CD4-positive, alpha-beta memory T cell (primary cell): ENCODE results near the gene RHOF. TPM values are rescaled to one million over a fixed set of nuclear protein-coding genes. Genes with fewer than 3 reads are reported as not detected.
A peak's percentile ranks its signal among the peaks of the same experiment; 100 is the strongest.
"Not testable (repeated sequence)": the region's sequence is repeated elsewhere in the genome, so short reads cannot be mapped to it uniquely, and the experiment has no call there.

Source experiments
- CTCF ChIA-PET: fragments of 350-600 bp; sonication (Branson Sonifier 250); formaldehyde crosslinking; loops from one replicate; lab custom pipeline; 2021; ENCODE audit warnings: inconsistent platforms; ENCODE audit not compliant: partially characterized antibody; lab: Charles Lee
- POLR2A ChIA-PET: fragments of 350-600 bp; sonication (Branson Sonifier 250); formaldehyde crosslinking; loops from one replicate; lab custom pipeline; 2021; ENCODE audit not compliant: partially characterized antibody; lab: Charles Lee
- DNase-seq, 5 donors: peaks; one replicate each; pipeline versions ENCODE4 v3.0.0 to v3.0.0-alpha.2; 2020 to 2022; ENCODE audit warnings: mixed read lengths in 1 of 5
- H3K27ac ChIP-seq: one replicate; pipeline ENCODE4 v1.7.0; 2013; ENCODE audit warnings: low read depth, low read length
- H3K27me3 ChIP-seq: 2 replicates; pipeline ENCODE4 v1.7.0; 2013; ENCODE audit warnings: mild to moderate bottlenecking, low read length, moderate library complexity; ENCODE audit not compliant: insufficient read depth
- H3K36me3 ChIP-seq: 2 replicates; pipeline ENCODE4 v1.7.0; 2013; ENCODE audit warnings: mild to moderate bottlenecking, low read length, moderate library complexity; ENCODE audit not compliant: insufficient read depth
- H3K4me1 ChIP-seq: 2 replicates; pipeline ENCODE4 v1.7.0; 2013; ENCODE audit warnings: mild to moderate bottlenecking, low read length, moderate library complexity; ENCODE audit not compliant: insufficient read depth
- H3K4me3 ChIP-seq, 2 donors: one replicate each; pipeline ENCODE4 v1.7.0; 2013; ENCODE audit warnings: low read length in 2 of 2, mild to moderate bottlenecking in 1 of 2
- H3K9me3 ChIP-seq, 2 donors: one replicate each; pipeline ENCODE4 v1.7.0; 2013; ENCODE audit warnings: low read length in 2 of 2, control low read depth in 1 of 2; ENCODE audit not compliant: control insufficient read depth in 1 of 2
- H3K27ac Mint-ChIP-seq, 7 donors: one replicate each; pipeline ENCODE4 v1.8.0; 2020 to 2021; ENCODE audit warnings: mixed read lengths in 7 of 7, mild to moderate bottlenecking in 6 of 7, inconsistent platforms in 3 of 7, moderate library complexity in 3 of 7
- H3K27me3 Mint-ChIP-seq, 2 donors: one replicate each; pipeline ENCODE4 v1.8.0; 2020 to 2021; ENCODE audit warnings: mixed read lengths in 2 of 2
- H3K36me3 Mint-ChIP-seq, 2 donors: one replicate each; pipeline ENCODE4 v1.8.0; 2020 to 2021; ENCODE audit warnings: mixed read lengths in 2 of 2, inconsistent platforms in 1 of 2, mild to moderate bottlenecking in 1 of 2
- H3K4me1 Mint-ChIP-seq, 4 donors: one replicate each; pipeline ENCODE4 v1.8.0; 2020 to 2021; ENCODE audit warnings: mixed read lengths in 4 of 4, mild to moderate bottlenecking in 1 of 4
- H3K4me3 Mint-ChIP-seq, 8 donors: one replicate each; pipeline ENCODE4 v1.8.0; 2020 to 2021; ENCODE audit warnings: mixed read lengths in 8 of 8, mild to moderate bottlenecking in 7 of 8, moderate library complexity in 6 of 8, inconsistent platforms in 3 of 8
- H3K9me3 Mint-ChIP-seq, 8 donors: one replicate each; pipeline ENCODE4 v1.8.0; 2020 to 2021; ENCODE audit warnings: mixed read lengths in 8 of 8, mild to moderate bottlenecking in 5 of 8, inconsistent platforms in 3 of 8, moderate library complexity in 1 of 8
- intact Hi-C: fragments of 100-400 bp; cut with micrococcal nuclease; formaldehyde crosslinking; loops from one replicate; pipeline ENCODE4 v1.15.1; 2023
- polyA plus RNA-seq, 2 donors: library from polyadenylated mRNA; unstranded; fragments of 300-500 nt; fragmentation: Illumina TruSeq; gene quantifications; one replicate each; pipeline ENCODE4 v1.2.3, GENCODE V29; 2021
- total RNA-seq, 2 experiments: library from RNA; stranded (reverse); gene quantifications; one replicate each; pipeline ENCODE4 v1.2.3, GENCODE V29; 2021

Gene RHOF
- total and polyA plus RNA-seq, 4 experiments from 2014 or later: 72.6 to 138 (median 121) TPM

DNA sequence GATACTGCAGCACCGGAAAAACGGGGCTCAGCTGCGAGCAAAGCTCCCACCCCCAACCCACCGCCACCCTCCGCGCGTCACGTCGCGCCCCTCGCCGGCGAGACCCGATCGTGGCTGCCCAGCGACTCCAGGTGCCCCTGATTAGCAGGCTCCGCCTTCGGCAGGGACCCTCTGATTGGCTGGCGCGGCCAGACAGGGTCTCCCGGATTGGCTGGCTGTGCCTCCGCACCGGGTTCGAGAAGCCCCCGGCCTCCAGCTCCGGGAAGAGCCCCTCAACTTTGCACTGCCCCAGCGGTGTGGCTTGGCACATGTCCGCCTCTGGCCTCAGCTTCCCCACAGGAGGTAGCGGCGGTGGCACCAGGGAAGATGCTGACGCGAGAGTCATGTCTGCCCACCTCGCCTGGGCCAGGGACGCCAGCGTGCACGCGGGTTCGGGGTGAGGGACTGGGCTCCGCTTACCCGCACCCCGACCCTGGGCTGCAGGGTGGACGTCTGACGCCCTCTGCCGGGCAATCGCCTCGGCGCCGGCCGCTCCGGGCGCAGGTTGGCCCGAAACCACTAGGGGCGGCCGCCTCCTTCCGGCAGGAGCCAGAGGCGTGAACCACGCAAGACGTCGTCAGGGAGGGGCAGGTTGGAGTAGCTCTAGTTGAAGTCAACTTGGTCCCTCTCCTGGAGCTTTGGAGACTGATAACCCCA lies 498 bp upstream of the RHOF start:
- no peaks in the 10 kb centered on the region for H3K27me3 ChIP-seq
- POLR2A ChIA-PET: interaction anchor here (0.6 to 44.6 kb wide), 28 partner anchors 3 to 394 kb away, joined by 3 to 2727 read pairs (median 6); partner anchors contain the start of genes CFAP251, PSMD9, RHOF and RNF34
- peaks cover 21% of the 10 kb centered on the region for H3K36me3 ChIP-seq
- H3K4me1 ChIP-seq: peaks cover 64% of the 10 kb centered on the region
- Mint-ChIP-seq H3K36me3 (peaks cover 11 to 49% of the 10 kb centered on the region in 2 donors), H3K4me3 (peak overlapping the region; percentile 78 to 94 (median 87)), H3K9me3 (no peaks in the 10 kb centered on the region), H3K27me3 (no peaks in the 10 kb centered on the region), H3K4me1 (peaks cover 32 to 72% (median 54%) of the 10 kb centered on the region in 4 donors), H3K27ac (peak overlapping the region; percentile 97 to 99 (median 97))
- peak overlapping the region; percentile 97 for H3K27ac ChIP-seq
- intact Hi-C loops: loop anchor here (1.0 to 5.0 kb wide), 10 partner anchors 8 to 217 kb away; partner anchors contain the start of genes ORAI1, PSMD9 and TMEM120B
- CTCF ChIA-PET: interaction anchor here (0.5 to 15.1 kb wide), 44 partner anchors 14 to 709 kb away, joined by 3 to 918 read pairs (median 4); partner anchors contain the start of genes CFAP251, PSMD9, SETD1B and TMEM120B
- no peaks in the 10 kb centered on the region for H3K9me3 ChIP-seq
- peak; percentile 94 to 98 (median 95) for DNase-seq
- peak overlapping the region; percentile 67 to 99 for H3K4me3 ChIP-seq

DNA sequence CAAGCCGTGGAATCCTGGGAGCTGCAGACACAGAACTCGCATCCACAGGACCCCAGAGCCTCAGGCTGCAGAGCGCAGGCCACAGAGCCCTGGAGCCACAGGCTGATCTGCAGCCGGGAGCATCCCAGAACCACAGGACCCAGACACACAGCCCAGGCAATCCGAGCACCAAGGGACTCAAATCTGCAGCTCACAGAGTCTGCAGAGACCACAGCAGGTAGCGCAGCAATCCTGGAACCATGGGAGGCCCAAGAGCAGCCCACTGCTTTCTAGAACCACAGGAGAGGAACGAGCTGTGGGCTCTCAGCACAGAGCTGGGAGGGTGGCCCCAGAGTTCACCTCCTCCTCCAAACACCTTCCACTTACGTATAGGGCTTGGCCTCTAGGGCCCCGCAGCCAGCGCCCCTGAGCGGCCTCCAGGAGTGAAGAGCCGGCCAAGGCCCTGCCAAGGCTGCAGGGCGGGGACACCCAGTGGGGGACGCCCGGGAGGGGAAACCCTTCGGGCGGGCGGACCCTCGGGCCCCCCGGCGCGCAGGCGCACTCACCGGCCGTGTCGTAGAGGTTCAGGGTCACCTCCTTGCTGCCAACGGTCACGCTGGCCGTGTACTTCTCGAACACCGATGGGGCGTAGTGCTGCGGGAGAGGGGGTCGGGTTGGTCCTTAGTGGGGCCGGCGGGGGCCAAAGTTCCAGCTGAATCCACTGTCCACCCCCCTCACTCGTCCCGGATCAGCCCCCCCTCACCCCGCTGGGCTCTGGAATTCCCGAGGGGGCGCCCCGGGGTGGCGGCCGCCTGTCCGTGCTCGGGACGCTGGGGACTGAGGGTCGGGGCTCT lies 665 bp downstream of the RHOF start:
- Histone ChIP-seq H3K9me3 (no peaks in the 10 kb centered on the region), H3K36me3 (peaks cover 12% of the 10 kb centered on the region), H3K27me3 (no peaks in the 10 kb centered on the region), H3K27ac (peak overlapping the region; percentile 97), H3K4me1 (peaks cover 64% of the 10 kb centered on the region), H3K4me3 (peak overlapping the region; percentile 67 to 99)
- H3K4me3 Mint-ChIP-seq: peak overlapping the region; percentile 87 to 99 (median 95)
- H3K4me1 Mint-ChIP-seq: peaks cover 33 to 73% (median 52%) of the 10 kb centered on the region in 4 donors
- H3K27me3 Mint-ChIP-seq: no peaks in the 10 kb centered on the region
- DNase-seq: peak; percentile 57 to 79 (median 64)
- CTCF ChIA-PET: interaction anchor here (0.9 to 15.1 kb wide), 14 partner anchors 13 to 392 kb away, joined by 3 to 918 read pairs (median 22); partner anchors contain the start of genes PSMD9, SETD1B and TMEM120B
- peak overlapping the region; percentile 98 to 100 (median 99) for H3K27ac Mint-ChIP-seq
- no peaks in the 10 kb centered on the region for H3K9me3 Mint-ChIP-seq
- intact Hi-C loops: loop anchor here (1.0 to 5.0 kb wide), 4 partner anchors 9 to 216 kb away; partner anchors contain the start of genes ORAI1 and TMEM120B
- H3K36me3 Mint-ChIP-seq: peaks cover 6 to 45% of the 10 kb centered on the region in 2 donors
- POLR2A ChIA-PET: interaction anchor here (1.0 to 44.6 kb wide), 16 partner anchors 2 to 214 kb away, joined by 3 to 2727 read pairs (median 9); partner anchors contain the start of genes PSMD9, RHOF, SETD1B and TMEM120B

DNA sequence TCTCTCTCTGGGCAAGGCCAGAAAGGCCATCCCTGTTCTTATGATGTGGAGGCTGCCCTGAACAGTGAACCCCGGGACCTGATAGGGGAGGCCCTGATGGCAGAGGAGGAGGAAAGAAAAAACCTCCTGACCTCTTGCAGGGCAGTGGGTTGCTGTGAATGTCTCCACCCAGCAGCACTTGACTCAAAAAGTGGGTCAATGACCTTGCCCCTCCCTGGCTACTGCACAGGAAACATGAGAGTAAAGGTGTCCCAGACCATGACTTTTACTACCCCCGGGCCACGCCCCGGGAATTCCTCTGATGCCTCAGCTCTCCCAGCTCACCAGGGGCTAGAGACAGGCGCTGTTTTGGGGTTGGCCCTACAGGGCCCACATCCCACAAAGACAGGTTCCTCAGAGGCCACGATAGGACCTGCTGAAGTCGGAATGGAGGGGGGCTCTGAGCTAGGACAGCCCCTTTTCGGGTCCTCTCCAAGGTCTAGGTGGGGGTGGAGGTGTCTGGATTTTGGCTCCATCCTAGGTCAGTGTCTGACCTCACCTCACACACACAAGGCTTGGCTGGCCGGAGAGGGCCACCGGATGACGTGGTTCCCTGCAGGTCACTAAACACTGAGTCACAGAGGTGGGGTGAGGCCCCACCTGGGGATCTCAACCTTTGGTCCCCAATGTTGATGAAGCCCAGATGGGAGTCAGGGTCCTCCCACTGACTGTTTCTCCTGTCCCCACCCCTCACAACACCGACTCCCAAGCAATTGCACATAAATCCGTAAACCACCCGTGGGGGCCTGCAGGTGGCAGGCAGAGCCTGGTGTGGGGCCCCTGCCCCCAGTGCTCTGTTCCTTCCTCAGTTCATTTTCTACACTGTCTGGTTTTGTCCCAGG lies 1.6 kb downstream of the RHOF start:
- peak overlapping the region; percentile 98 to 100 (median 99) for H3K27ac Mint-ChIP-seq
- H3K27ac ChIP-seq: peak overlapping the region; percentile 97
- peaks cover 7% of the 10 kb centered on the region for H3K36me3 ChIP-seq
- H3K4me3 ChIP-seq: peak overlapping the region; percentile 67 to 99
- H3K27me3 Mint-ChIP-seq: no peaks in the 10 kb centered on the region
- peaks cover 41 to 77% (median 54%) of the 10 kb centered on the region in 4 donors for H3K4me1 Mint-ChIP-seq
- no peaks in the 10 kb centered on the region for H3K9me3 ChIP-seq
- CTCF ChIA-PET: interaction anchor here (0.9 to 15.1 kb wide), 9 partner anchors 12 to 165 kb away, joined by 3 to 918 read pairs (median 5); partner anchors contain the start of genes PSMD9, SETD1B and TMEM120B
- H3K4me3 Mint-ChIP-seq: peak overlapping the region; percentile 87 to 99 (median 95)
- H3K4me1 ChIP-seq: peaks cover 65% of the 10 kb centered on the region
- H3K27me3 ChIP-seq: no peaks in the 10 kb centered on the region
- POLR2A ChIA-PET: interaction anchor here (0.6 to 44.6 kb wide), 11 partner anchors 1 to 213 kb away, joined by 3 to 2727 read pairs (median 9); partner anchors contain the start of genes PSMD9, RHOF, SETD1B and TMEM120B
- DNase-seq: peak in 1 of 5 donors; percentile 81
- peaks cover 5 to 47% of the 10 kb centered on the region in 2 donors for H3K36me3 Mint-ChIP-seq
- no peaks in the 10 kb centered on the region for H3K9me3 Mint-ChIP-seq
- intact Hi-C loops: loop anchor here (1.0 to 5.0 kb wide), 4 partner anchors 8 to 215 kb away; partner anchors contain the start of genes ORAI1 and TMEM120B

DNA sequence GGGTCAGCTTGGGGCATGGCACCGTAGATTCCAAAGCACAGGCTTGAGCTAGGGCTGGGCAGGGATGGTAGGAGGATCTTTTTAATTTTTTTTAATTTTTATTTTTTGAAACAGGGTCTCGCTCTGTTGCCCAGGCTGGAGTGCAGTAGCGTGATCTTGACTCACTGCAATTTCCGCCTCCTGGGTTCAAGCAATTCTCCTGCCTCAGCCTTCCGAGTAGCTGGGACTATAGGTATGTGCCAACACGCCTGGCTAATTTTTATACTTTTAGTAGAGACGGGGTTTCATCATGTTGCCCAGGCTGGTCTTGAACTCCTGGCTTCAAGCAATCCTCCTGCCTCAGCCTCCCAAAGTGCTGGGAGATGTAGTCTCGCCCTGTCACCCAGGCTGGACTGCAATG lies 2.7 kb downstream of the RHOF start:
- Mint-ChIP-seq H3K4me1 (peaks cover 48 to 88% (median 64%) of the 10 kb centered on the region in 4 donors), H3K36me3 (peaks cover 11 to 55% of the 10 kb centered on the region in 2 donors), H3K4me3 (peak overlapping the region; percentile 87 to 99 (median 95)), H3K27ac (peak overlapping the region; percentile 98 to 100 (median 99))
- intact Hi-C loops: loop anchor here (1.0 to 5.0 kb wide), 4 partner anchors 78 to 213 kb away; partner anchors contain the start of genes ORAI1 and TMEM120B
- peak overlapping the region; percentile 62 to 66 for H3K4me3 ChIP-seq
- not testable (repeated sequence) for H3K36me3 ChIP-seq, H3K27me3 ChIP-seq, H3K27me3 Mint-ChIP-seq, DNase-seq, H3K9me3 Mint-ChIP-seq, H3K9me3 ChIP-seq
- ChIA-PET CTCF (interaction anchor here (0.6 to 15.1 kb wide), 7 partner anchors 11 to 122 kb away, joined by 3 to 918 read pairs (median 4); partner anchors contain the start of genes PSMD9 and SETD1B), POLR2A (interaction anchor here (0.6 to 44.6 kb wide), 7 partner anchors 0 to 163 kb away, joined by 3 to 2727 read pairs (median 5); partner anchors contain the start of genes PSMD9, RHOF and SETD1B)
- H3K27ac ChIP-seq: peak overlapping the region; percentile 97
- H3K4me1 ChIP-seq: peaks cover 77% of the 10 kb centered on the region

DNA sequence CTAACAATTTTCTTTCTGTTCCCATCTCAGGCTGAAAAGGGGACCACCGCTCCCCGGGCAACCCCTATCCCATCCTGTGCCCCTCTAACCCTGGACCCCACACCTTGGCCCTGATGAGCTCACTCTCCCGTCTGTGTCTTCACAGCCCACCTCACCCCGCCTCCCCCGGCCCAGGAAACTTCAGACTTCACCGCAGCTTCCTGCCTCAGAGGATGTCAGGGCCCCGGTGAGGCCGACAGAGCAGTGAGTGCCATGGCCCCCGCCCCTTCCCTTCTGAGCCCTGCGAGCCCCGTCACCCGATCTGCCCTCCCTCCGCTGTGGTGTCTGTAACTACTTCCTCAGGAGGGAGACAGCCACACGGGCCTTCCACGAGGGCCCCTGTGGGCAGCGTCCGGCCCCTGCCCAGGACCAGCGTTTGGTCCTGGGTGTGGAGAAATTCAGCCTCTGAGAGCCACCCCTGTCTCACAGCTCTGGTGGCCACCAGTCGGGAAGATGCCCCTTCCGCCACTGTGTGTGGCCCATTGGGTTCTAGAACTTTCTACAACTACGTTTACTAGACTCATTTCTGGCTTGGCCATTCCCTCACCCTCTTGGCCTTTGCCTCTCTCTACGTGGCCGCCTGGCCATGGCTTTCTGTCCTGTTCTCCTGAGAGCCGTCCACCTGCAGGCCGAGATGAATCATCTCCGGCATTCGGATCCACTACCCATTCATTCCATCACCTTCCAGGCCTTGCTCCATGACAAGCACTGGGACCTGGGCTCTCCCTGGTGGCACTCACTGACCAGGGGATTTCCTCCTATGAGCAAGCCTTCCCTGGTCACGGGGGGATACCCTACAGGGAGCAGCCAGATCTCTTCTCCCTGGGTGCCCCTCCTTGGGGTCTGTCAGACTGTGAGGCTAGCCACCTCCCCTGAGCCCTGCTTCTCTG lies 3.4 kb downstream of the RHOF start:
- Mint-ChIP-seq H3K4me1 (peaks cover 46 to 86% (median 63%) of the 10 kb centered on the region in 4 donors), H3K36me3 (peaks cover 11 to 53% of the 10 kb centered on the region in 2 donors), H3K27me3 (no peaks in the 10 kb centered on the region), H3K4me3 (peak overlapping the region; percentile 85 to 99 (median 94)), H3K27ac (peak overlapping the region; percentile 98 to 100 (median 99)), H3K9me3 (no peaks in the 10 kb centered on the region)
- ChIA-PET CTCF (interaction anchor here (0.6 to 15.1 kb wide), 10 partner anchors 10 to 231 kb away, joined by 3 to 918 read pairs (median 4); partner anchors contain the start of genes PSMD9 and SETD1B), POLR2A (interaction anchor here (0.6 to 44.6 kb wide), 14 partner anchors 1 to 391 kb away, joined by 3 to 2727 read pairs (median 6); partner anchors contain the start of genes KDM2B, PSMD9, RHOF and SETD1B)
- no peaks in the 10 kb centered on the region for H3K27me3 ChIP-seq
- no peaks in the 10 kb centered on the region for H3K9me3 ChIP-seq
- H3K27ac ChIP-seq: peak overlapping the region; percentile 97
- H3K4me3 ChIP-seq: peak overlapping the region; percentile 68 to 75
- intact Hi-C loops: loop anchor here (1.0 to 5.0 kb wide), 5 partner anchors 78 to 1498 kb away; partner anchors contain the start of genes ORAI1, RNU4-1, RNU4-2 and TMEM120B
- H3K4me1 ChIP-seq: peaks cover 75% of the 10 kb centered on the region
- H3K36me3 ChIP-seq: no peaks in the 10 kb centered on the region
- peak; percentile 93 to 99 (median 94) for DNase-seq
